Peyer's patch (tissue), 4 donors: Measurements from ENCODE around the gene SLC34A3.
A peak's percentile ranks its signal among the peaks of the same experiment; 100 is the strongest.

Source experiments
- POLR2A ChIP-seq, 2 donors: fragments of 450-650 bp; IDR thresholded peaks; one replicate each; pipeline ENCODE4 v1.5.1; 2017; ENCODE audit warnings: antibody characterized with exemption in 2 of 2, mild to moderate bottlenecking in 2 of 2, moderate library complexity in 2 of 2
- TF ChIP-seq, protein P1 (sequence below), 6 experiments: fragments of 450-650 bp in 4 of 6; fragments of 200-600 bp in 2 of 6; sonication (generic) in 1 of 6; IDR thresholded peaks; one replicate each; pipeline ENCODE4 v1.5.1; 2017 to 2019; ENCODE audit warnings: antibody characterized with exemption in 6 of 6, mild to moderate bottlenecking in 3 of 6, moderate library complexity in 1 of 6

DNA sequence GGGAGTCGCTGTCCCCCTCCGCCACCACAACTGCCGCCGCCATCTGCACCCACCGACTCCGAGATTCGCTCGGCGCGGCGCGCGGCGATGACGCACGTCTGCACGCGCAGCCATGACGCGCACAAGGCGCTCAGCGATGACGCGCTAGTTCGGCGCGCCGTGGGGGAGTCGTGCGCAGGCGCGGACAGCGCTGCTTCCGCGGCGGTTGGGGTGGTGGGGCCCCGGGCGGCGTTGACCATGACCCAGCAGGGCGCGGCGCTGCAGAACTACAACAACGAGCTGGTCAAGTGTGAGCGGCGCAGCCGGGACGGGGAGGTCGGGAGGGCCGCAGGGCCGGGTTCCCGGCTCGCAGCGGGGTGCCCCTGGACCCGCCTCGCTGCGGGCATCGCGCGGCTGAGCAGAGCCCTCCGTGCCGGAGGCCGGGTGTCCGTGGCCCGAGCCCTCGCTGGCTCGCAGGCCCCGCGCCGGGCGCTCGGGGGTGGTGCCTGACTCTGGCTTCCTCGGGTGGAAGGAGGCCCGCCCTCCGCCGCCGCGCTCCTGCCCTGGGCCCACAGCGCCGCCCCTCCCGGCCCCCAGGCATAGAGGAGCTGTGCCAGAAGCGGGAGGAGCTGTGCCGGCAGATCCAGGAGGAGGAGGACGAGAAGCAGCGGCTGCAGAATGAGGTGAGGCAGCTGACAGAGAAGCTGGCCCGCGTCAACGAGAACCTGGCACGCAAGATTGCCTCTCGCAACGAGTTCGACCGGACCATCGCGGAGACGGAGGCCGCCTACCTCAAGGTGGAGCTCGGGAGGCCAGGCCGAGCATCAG, 42.0 kb upstream of the SLC34A3 start, which contains the start of the genes ANAPC2 and SSNA1:
- TF ChIP-seq, protein P1, sequence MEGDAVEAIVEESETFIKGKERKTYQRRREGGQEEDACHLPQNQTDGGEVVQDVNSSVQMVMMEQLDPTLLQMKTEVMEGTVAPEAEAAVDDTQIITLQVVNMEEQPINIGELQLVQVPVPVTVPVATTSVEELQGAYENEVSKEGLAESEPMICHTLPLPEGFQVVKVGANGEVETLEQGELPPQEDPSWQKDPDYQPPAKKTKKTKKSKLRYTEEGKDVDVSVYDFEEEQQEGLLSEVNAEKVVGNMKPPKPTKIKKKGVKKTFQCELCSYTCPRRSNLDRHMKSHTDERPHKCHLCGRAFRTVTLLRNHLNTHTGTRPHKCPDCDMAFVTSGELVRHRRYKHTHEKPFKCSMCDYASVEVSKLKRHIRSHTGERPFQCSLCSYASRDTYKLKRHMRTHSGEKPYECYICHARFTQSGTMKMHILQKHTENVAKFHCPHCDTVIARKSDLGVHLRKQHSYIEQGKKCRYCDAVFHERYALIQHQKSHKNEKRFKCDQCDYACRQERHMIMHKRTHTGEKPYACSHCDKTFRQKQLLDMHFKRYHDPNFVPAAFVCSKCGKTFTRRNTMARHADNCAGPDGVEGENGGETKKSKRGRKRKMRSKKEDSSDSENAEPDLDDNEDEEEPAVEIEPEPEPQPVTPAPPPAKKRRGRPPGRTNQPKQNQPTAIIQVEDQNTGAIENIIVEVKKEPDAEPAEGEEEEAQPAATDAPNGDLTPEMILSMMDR (IDR thresholded peaks at IDR 0.05): peak in 5 of 6 experiments; percentile 8 to 56 (median 47)
- TF ChIP-seq POLR2A (IDR thresholded peaks at IDR 0.05): peak; percentile 84 to 85
